ENCODE results near the gene ITGA3.

DNA sequence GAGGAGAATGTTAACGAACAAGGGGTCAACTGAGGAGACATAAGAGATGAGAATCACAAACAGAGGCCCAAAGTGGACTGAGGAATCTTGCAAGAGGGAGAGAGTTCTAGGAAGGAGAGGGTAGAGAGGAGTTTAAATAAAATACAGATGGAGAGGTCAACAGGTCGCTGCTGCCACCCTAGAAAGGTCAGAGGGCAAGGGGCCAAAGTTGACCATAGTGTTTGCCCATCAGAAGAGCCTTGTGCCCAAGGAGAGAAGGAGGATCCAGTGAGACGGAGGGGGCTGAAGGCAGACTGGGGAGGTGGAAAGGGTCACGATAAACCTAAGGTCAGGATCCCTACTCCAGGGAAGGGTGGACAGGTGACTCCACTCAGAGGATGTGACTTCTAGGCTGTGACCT, 6.9 kb upstream of the ITGA3 start:
- TF ChIP-seq, protein P1, sequence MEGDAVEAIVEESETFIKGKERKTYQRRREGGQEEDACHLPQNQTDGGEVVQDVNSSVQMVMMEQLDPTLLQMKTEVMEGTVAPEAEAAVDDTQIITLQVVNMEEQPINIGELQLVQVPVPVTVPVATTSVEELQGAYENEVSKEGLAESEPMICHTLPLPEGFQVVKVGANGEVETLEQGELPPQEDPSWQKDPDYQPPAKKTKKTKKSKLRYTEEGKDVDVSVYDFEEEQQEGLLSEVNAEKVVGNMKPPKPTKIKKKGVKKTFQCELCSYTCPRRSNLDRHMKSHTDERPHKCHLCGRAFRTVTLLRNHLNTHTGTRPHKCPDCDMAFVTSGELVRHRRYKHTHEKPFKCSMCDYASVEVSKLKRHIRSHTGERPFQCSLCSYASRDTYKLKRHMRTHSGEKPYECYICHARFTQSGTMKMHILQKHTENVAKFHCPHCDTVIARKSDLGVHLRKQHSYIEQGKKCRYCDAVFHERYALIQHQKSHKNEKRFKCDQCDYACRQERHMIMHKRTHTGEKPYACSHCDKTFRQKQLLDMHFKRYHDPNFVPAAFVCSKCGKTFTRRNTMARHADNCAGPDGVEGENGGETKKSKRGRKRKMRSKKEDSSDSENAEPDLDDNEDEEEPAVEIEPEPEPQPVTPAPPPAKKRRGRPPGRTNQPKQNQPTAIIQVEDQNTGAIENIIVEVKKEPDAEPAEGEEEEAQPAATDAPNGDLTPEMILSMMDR (IDR thresholded peaks at IDR 0.05; ENCODE audit: insufficient read depth, low read length, poor library complexity, severe bottlenecking) = no peak
- no peak for TF ChIP-seq EZH2phosphoT487 (conservative IDR thresholded peaks at IDR 0.05; ENCODE audit: low read length)

Data from SU-DHL-6 (cell line).